Measurements from ENCODE around the gene SERPINA6.

DNA sequence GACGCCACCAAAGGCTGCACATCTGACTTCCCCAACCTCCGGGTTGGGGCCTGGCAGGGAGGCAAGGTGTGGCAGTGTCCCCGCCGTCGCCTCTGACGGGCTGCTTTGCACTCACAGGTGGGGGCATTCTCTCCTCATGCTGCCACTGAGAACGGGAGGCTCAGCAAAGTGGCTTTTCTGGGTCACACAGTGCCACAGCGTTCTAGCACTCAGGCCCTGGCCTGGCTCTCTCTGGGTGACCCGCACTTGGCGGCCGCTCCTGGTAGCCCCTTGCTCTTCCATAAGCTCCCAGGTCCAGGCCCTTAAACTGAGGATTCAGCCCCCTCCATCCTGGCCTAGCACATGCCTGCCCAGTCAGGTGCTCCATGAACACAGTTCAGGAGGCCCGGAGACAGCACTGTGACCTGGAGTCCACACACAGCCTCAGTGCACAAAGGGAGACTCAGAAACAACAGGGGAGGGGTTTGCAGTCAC, 40.1 kb upstream of the SERPINA6 start:
- TF ChIP-seq, protein P1, sequence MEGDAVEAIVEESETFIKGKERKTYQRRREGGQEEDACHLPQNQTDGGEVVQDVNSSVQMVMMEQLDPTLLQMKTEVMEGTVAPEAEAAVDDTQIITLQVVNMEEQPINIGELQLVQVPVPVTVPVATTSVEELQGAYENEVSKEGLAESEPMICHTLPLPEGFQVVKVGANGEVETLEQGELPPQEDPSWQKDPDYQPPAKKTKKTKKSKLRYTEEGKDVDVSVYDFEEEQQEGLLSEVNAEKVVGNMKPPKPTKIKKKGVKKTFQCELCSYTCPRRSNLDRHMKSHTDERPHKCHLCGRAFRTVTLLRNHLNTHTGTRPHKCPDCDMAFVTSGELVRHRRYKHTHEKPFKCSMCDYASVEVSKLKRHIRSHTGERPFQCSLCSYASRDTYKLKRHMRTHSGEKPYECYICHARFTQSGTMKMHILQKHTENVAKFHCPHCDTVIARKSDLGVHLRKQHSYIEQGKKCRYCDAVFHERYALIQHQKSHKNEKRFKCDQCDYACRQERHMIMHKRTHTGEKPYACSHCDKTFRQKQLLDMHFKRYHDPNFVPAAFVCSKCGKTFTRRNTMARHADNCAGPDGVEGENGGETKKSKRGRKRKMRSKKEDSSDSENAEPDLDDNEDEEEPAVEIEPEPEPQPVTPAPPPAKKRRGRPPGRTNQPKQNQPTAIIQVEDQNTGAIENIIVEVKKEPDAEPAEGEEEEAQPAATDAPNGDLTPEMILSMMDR (IDR thresholded peaks at IDR 0.05): no peak
- no peak for TF ChIP-seq ZFX (IDR thresholded peaks at IDR 0.05; ENCODE audit: borderline replicate concordance)

Measured in 22Rv1 (cell line).